Activated gamma-delta T cell treated with Interleukin-2 at 50 U/mL for 16 hours (primary cell): ENCODE results near the gene HSPA1A.

Experiments used
- DNase-seq: peaks from one replicate; pipeline ENCODE4 v3.0.0-alpha.2; 2020

Gene HSPA1A

GRCh38 chr6:31815025-31815838 lies at the start of gene HSPA1A, which contains the start of gene HSPA1L:
Gene HSPA1A (plus strand): TSS chr6:31815543. CDS start chr6:31815757, 214 bp downstream.
Gene HSPA1L (minus strand): TSS chr6:31815283. CDS start chr6:31811972, 3,311 bp downstream.
- peak; percentile 51 for DNase-seq

- no peak for DNase-seq
Observed at GRCh38 chr6:31765559-31765909, 49.8 kb upstream of the HSPA1A start.

DNA sequence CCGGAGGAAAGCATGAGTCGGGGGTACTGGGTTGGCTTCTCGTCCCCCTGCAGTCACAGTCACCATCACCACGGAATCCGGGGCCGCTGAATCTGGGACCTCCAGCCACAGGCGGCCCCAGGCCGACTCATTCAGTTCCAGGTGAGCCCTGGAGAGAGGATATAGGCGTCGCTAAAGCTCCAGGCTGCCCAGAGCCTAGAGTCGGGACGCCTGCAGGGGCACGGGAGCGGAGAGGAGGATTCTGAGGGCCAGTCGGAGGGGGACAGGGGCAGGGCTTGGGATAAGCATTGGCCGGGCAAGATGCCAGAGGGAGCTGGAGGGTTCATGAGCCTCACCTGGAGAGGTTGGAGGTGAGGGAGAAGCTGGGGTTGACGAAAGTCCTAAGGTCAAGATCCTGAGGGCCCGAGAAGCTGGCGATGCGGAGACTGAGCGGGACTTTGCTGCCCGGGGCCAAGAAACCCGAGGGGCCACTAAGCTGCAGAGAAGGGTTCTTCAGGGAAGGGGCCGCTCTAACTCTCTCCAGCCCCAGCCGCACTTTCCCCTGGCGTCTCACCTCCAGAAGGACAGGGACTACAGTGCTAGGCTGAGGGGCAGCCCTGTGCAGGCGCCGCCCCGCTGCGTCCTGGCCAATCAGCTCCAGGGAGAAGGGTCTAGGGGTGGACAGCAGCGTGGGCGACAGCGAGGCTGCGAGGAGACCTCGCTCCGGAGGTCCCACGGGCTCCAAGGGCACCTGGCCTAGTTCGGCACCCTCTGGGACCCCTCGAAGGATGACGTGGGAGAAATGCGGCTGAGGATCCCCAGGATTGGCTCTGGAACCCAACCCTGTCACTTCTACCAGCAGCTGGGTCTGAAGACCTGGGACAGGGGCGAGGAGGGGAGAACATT lies 49.2 kb upstream of the HSPA1A start:
- no peak for DNase-seq

DNA sequence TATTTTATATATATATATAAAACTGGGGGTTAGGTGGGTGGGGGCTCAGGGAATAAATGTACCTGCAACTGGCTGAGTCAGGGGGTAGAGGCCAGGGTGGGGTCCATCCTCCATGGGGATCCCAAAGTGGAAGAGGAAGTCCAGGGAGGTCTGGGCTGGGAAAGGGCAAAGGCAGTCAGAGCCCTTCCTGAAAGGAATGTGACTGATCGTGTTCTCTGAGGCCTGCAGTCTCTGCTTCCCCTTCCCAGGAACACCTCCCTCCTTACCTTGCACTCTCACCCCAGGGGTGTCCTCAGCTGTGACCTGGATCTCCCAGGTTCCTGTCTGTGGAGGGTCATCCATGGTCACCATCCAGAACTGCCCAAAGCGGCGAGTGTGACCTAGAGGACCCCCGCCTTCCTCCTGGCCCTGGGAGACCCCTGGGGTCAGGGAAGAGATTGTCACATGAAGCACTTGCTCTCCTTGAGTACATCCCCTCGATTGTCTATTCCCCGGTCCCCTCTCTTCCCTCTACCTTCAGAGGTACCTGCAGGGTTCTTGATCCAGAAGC lies 48.2 kb upstream of the HSPA1A start:
- DNase-seq: no peak

DNA sequence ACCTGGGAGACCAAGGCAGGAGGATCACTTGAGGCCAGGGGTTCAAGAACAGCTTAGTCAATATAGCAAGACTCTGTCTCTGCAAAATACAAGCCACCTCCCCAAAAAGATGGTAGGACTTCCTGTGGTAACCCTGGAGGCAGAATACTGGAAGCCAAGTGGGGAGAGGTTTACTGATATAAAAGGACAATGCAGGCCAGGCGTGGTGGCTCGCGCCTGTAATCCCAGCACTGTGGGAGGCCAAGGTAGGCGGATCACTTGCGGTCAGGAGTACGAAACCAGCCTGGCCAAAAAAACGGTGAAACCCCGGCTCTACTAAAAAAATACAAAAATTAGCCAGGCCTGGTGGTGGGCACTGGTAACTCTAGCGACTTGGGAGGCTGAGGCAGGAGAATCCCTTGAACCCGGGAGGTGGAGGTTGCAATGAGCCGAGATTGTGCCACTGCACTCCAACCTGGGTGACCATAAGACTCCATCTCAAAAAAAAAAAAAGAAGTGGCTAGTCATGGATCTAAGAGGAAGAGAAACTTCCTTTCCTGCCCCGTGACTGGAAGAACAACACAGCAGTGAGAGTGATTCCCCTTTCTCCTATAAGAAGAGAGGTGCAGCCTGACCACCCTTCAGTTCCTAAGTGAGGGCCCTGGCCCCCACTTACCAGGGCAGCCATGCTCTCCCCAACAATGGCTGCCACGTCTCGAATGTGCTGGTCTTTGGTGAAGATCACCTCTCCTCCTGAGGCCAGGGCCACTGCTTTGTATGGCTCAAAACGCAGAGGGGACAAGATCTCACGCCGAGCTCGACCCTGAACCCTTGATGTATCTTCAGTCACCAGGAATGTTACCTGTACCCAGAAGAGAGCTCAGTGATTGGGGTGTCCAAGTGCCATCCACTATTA lies 46.7 kb upstream of the HSPA1A start:
- DNase-seq: no peak

DNA sequence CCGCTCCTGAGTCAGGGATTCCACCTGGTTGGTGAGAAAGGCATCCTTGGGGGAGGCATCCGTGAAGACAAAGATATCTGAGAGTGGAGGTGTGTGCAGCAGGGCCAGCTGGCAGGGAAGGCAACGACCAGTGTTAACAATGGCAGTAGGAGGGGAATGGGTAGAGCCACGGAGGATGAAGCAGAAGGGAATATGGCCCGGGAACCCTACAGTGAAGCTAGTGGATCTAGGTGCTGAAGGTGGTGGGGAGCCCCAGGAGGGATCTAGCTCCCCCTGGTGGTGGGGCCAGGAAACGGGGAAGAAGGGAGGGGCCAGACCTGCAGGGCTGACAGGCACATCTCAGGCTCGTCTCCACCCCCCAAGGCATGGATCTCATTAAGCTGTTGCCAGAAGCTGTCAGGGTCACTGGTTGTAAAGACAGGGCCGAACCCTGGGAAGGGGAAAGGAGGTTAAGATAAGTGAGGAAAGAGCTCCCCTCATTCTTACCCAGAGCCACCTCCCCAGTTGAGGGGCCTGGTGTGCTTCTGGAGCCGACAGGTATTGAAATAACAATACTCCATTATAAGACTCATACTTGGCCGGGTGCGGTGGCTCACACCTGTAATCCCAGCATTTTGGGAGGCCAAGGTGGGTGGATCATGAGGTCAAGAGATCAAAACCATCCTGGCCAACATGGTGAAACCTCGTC lies 45.5 kb upstream of the HSPA1A start:
- peak; percentile 73 for DNase-seq

DNA sequence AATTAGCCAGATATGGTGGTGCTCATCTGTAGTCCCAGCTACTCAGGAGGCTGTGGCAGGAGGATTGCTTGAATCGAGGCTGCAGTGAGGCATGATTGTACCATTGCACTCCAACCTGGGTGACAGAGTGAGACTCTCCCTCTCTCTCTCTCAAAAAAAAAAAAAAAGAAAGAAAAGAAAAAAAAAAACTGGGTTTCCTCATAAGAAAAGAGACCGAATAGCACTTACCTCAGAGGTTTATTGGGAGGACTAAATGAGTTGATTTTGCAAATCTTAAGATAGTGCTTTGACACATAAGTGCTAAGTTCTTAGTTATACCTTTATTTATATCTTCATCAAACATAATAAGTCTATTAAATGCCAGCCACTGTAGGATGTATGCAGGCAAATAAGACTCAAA lies 44.5 kb upstream of the HSPA1A start:
- DNase-seq: no peak

GRCh38 chr6:31771992-31772358 lies 43.4 kb upstream of the HSPA1A start:
- DNase-seq: no peak

DNA sequence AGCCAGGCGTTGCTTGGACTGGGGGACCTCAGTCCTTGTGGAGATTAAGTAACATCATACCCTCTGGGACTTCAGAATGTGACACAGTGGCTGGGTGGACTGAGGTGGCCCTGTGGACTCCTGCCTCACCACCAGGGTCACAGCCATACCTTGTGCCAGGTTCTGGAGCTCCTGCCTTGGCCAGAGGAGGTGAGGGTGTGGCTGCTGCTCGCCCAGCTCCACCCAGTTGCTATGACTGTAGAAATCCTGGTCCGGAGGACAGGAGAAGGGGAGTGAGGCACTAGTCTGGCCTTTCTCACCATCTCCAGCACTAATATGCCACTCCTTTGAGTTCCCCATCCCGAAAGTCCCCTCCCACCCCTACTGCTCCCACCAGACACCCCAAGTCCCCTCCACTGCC lies 40.2 kb upstream of the HSPA1A start:
- no peak for DNase-seq

- DNase-seq: no peak
Observed at GRCh38 chr6:31775633-31776484, 39.5 kb upstream of the HSPA1A start.

DNA sequence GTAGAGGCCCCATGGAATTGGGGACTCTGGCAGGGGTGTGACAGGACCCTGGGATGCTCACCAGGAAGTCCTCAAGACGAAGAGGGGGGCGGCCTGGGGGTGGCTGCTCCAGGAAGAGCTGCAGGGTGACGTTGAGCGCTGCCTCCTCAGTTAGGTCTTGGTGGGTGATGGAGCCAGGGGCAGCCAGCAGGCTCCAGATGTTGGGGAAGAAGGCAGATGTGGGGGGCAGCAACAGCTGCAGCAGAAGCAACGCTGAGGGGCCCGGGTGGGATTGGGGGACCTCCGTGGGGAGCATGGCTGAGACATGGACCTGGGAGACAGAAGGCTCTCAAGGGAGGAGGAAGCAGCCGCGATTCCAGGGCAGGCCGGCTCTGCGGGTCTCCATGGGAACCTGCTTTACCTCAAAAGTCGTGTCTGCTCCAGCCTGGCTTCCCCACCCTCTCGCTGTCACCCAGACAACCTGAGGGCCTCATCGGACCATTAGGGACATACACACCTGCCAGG lies 38.8 kb upstream of the HSPA1A start:
- no peak for DNase-seq

GRCh38 chr6:31776989-31777666 lies 38.2 kb upstream of the HSPA1A start, which contains the start of gene VWA7:
Gene VWA7 (minus strand): TSS chr6:31777328. CDS start chr6:31776779, 549 bp downstream.
- DNase-seq: peak; percentile 58

- no peak for DNase-seq
Observed at GRCh38 chr6:31777667-31778050, 37.7 kb upstream of the HSPA1A start.

- DNase-seq: no peak
Observed at GRCh38 chr6:31778193-31778592, 37.1 kb upstream of the HSPA1A start.

DNA sequence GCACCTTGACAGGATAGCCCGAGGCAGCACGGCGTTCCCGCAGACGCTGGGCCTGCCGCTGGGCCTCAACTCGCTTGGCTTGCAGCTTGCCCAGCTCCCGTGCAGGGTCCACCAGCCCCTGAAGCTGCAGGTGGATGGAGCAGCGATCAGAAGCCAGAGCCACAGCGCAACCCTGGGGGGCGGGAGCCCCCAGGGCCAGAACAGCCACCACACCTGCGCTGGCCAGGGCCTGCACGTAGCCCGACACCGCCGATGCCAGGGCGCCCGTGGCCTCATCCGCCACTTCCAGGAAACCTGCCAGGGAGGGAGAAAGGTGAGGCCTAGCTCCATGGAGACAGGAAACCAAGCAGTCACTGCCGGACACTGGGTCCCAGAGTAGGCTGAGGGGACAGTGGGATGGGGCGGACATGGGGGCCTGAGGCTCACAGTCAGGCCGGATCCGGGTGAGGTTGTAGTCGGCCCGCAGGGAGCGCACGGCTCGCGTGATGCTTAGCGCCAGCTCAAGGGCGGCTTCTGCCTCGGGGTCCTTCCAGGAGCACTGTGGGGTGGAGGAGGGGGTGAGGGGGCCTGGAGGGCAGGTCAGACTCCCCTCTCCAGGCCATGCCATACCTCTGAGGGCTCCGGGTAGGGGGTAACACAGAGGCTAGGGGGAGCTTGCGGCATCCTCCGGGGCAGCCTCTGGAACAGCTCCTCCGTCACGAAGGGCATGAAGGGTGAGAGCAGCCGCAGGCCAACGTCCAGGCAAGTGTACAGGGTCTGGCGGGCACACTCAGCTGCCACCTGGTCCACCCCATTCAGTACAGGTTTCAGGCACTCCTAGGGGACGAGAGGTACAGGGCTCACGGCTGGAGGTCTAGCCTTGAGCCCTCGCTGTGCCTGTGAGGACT lies 36.1 kb upstream of the HSPA1A start:
- DNase-seq: no peak

- no peak for DNase-seq
Observed at GRCh38 chr6:31779908-31780307, 35.4 kb upstream of the HSPA1A start.

DNA sequence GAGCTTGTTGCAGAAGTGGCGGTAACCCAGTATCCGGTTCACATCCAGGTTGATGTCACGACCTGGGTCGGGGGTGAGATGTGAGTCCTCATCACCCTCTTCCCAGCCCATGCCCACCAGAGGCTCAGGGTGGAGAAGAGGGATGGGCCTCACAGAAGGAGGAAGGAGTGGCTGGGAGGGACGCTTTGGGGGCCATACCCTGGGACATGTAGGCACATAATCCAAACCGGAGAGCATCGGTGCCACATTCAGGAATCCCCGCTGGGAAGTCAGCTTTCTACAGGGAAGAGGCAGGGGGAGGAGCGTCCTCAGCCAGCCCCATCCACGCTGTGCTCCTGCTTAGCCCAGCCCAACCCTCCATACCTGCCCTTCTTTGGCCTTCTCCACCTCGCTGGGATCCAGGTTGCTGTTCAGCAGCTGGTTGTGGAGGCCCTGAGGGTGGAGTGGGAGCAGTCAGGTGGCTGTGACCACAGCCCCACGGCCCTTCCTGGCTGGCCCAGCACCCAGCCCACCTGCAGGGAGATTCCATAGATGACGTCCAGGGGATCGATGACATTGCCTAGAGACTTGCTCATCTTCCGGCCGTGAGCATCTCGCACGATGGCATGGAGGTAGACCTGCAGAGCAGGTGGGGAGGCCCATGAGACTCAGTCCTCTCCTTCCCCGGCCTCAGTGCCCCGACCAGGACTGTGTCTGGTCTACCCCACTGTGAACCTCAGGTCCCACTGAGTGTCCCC lies 34.7 kb upstream of the HSPA1A start:
- no peak for DNase-seq
